Measurements from ENCODE around the gene PPM1L. TPM values are rescaled to one million over a fixed set of nuclear protein-coding genes. Genes with fewer than 3 reads are reported as not detected.

The PPM1L gene
- total and polyA plus RNA-seq, 2 of the 13 experiments (the other 11 are each of a cell fraction or from before 2014, with no cell fraction given) = 0.22 to 1.4 TPM

DNA sequence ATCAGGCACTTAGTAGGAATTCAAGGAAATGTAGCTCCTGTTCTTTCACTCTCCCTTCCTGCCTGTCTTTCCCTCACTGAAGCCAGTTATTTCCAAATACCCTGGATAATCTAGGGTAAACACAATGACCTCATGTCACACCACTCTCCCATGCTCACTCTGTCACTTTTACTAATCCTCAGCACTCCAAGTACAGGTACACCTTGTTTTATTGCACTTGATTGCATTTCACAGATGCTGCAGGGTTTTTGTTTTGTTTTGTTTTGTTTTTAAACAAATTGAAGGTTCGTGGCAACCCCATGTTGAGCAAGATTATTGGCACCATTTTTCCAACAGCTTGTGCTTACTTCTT lies 40.8 kb downstream of the PPM1L start (continued):
- TF ChIP-seq MED8 (CRISPR knock-in tag; IDR thresholded peaks at IDR 0.05; ENCODE audit: insufficient replicate concordance) = no peak
- TF ChIP-seq ZNF20 (CRISPR knock-in tag; IDR thresholded peaks at IDR 0.05) = no peak
- TF ChIP-seq FOXA1 (IDR thresholded peaks at IDR 0.05) = no peak
- TF ChIP-seq FOXA1 (CRISPR knock-in tag; IDR thresholded peaks at IDR 0.05) = peak; percentile 45
- no peak for TF ChIP-seq ZSCAN30 (CRISPR knock-in tag; IDR thresholded peaks at IDR 0.05)
- no peak for TF ChIP-seq FOSL1 (CRISPR knock-in tag; IDR thresholded peaks at IDR 0.05; ENCODE audit: borderline replicate concordance)
- TF ChIP-seq AKAP8 (CRISPR knock-in tag; IDR thresholded peaks at IDR 0.05) = no peak
- no peak for TF ChIP-seq SSRP1 (CRISPR knock-in tag; IDR thresholded peaks at IDR 0.05)
- no peak for TF ChIP-seq ZBTB38 (CRISPR knock-in tag; IDR thresholded peaks at IDR 0.05)
- TF ChIP-seq, protein P1, sequence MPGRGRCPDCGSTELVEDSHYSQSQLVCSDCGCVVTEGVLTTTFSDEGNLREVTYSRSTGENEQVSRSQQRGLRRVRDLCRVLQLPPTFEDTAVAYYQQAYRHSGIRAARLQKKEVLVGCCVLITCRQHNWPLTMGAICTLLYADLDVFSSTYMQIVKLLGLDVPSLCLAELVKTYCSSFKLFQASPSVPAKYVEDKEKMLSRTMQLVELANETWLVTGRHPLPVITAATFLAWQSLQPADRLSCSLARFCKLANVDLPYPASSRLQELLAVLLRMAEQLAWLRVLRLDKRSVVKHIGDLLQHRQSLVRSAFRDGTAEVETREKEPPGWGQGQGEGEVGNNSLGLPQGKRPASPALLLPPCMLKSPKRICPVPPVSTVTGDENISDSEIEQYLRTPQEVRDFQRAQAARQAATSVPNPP (CRISPR knock-in tag; IDR thresholded peaks at IDR 0.05) = no peak
- TF ChIP-seq RFX1 (IDR thresholded peaks at IDR 0.05) = no peak
- TF ChIP-seq ZNF562 (CRISPR knock-in tag; IDR thresholded peaks at IDR 0.05; ENCODE audit: borderline replicate concordance) = no peak
- TF ChIP-seq, protein P2, sequence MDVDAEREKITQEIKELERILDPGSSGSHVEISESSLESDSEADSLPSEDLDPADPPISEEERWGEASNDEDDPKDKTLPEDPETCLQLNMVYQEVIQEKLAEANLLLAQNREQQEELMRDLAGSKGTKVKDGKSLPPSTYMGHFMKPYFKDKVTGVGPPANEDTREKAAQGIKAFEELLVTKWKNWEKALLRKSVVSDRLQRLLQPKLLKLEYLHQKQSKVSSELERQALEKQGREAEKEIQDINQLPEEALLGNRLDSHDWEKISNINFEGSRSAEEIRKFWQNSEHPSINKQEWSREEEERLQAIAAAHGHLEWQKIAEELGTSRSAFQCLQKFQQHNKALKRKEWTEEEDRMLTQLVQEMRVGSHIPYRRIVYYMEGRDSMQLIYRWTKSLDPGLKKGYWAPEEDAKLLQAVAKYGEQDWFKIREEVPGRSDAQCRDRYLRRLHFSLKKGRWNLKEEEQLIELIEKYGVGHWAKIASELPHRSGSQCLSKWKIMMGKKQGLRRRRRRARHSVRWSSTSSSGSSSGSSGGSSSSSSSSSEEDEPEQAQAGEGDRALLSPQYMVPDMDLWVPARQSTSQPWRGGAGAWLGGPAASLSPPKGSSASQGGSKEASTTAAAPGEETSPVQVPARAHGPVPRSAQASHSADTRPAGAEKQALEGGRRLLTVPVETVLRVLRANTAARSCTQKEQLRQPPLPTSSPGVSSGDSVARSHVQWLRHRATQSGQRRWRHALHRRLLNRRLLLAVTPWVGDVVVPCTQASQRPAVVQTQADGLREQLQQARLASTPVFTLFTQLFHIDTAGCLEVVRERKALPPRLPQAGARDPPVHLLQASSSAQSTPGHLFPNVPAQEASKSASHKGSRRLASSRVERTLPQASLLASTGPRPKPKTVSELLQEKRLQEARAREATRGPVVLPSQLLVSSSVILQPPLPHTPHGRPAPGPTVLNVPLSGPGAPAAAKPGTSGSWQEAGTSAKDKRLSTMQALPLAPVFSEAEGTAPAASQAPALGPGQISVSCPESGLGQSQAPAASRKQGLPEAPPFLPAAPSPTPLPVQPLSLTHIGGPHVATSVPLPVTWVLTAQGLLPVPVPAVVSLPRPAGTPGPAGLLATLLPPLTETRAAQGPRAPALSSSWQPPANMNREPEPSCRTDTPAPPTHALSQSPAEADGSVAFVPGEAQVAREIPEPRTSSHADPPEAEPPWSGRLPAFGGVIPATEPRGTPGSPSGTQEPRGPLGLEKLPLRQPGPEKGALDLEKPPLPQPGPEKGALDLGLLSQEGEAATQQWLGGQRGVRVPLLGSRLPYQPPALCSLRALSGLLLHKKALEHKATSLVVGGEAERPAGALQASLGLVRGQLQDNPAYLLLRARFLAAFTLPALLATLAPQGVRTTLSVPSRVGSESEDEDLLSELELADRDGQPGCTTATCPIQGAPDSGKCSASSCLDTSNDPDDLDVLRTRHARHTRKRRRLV (CRISPR knock-in tag; IDR thresholded peaks at IDR 0.05) = no peak
- no peak for TF ChIP-seq CREB1 (IDR thresholded peaks at IDR 0.05)
- TF ChIP-seq CREB1 (CRISPR knock-in tag; IDR thresholded peaks at IDR 0.05) = no peak
- TF ChIP-seq ZNF790 (CRISPR knock-in tag; IDR thresholded peaks at IDR 0.05; ENCODE audit: borderline replicate concordance) = no peak
- TF ChIP-seq ZNF484 (CRISPR knock-in tag; IDR thresholded peaks at IDR 0.05; ENCODE audit: borderline replicate concordance, low read depth) = no peak
- TF ChIP-seq, protein P3, sequence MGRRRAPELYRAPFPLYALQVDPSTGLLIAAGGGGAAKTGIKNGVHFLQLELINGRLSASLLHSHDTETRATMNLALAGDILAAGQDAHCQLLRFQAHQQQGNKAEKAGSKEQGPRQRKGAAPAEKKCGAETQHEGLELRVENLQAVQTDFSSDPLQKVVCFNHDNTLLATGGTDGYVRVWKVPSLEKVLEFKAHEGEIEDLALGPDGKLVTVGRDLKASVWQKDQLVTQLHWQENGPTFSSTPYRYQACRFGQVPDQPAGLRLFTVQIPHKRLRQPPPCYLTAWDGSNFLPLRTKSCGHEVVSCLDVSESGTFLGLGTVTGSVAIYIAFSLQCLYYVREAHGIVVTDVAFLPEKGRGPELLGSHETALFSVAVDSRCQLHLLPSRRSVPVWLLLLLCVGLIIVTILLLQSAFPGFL (CRISPR knock-in tag; IDR thresholded peaks at IDR 0.05) = no peak
- peak; percentile 76; the same call in 1 of the 2 replicates for TF ChIP-seq ZKSCAN1 (IDR thresholded peaks at IDR 0.05; ENCODE audit: low read length)
- no peak for TF ChIP-seq ZNF775 (CRISPR knock-in tag; IDR thresholded peaks at IDR 0.05; ENCODE audit: borderline replicate concordance)
- TF ChIP-seq, protein P4, sequence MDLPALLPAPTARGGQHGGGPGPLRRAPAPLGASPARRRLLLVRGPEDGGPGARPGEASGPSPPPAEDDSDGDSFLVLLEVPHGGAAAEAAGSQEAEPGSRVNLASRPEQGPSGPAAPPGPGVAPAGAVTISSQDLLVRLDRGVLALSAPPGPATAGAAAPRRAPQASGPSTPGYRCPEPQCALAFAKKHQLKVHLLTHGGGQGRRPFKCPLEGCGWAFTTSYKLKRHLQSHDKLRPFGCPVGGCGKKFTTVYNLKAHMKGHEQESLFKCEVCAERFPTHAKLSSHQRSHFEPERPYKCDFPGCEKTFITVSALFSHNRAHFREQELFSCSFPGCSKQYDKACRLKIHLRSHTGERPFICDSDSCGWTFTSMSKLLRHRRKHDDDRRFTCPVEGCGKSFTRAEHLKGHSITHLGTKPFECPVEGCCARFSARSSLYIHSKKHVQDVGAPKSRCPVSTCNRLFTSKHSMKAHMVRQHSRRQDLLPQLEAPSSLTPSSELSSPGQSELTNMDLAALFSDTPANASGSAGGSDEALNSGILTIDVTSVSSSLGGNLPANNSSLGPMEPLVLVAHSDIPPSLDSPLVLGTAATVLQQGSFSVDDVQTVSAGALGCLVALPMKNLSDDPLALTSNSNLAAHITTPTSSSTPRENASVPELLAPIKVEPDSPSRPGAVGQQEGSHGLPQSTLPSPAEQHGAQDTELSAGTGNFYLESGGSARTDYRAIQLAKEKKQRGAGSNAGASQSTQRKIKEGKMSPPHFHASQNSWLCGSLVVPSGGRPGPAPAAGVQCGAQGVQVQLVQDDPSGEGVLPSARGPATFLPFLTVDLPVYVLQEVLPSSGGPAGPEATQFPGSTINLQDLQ (CRISPR knock-in tag; IDR thresholded peaks at IDR 0.05) = no peak

Data from HepG2 (cell line).